GM21529 (cell line): ENCODE measurements around the gene KANK2.

Experiments used
- ATAC-seq: cut with Tn5 transposase; IDR thresholded peaks from one replicate; pipeline ENCODE4 v1.9.1; 2021; ENCODE audit not compliant: unreplicated experiment

KANK2 gene

GRCh38 chr19:11197291-11198174 lies at the start of gene KANK2:
Gene KANK2 (minus strand): TSS chr19:11197545. CDS start chr19:11194511, 3,034 bp downstream.
- ATAC-seq = peak; percentile 75

DNA sequence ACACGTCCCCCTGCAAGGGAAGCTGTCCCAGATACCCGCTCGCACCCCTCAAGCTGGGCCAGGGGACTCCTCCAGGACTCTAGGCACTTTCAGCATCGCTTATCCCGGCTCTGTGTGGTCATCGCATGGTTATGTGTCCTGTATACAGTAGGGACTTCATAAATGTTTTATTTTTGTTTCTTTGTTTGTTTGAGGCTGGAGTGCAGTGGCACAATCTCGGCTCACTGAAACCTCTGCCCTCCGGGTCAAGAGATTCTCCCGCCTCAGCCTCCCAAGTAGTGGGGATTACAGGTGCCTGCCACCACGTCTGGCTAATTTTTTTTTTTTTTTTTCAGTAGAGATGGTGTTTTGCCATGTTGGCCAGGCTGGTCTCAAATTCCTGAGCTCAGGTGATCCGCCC lies 49.6 kb upstream of the KANK2 start:
- ATAC-seq = no peak

DNA sequence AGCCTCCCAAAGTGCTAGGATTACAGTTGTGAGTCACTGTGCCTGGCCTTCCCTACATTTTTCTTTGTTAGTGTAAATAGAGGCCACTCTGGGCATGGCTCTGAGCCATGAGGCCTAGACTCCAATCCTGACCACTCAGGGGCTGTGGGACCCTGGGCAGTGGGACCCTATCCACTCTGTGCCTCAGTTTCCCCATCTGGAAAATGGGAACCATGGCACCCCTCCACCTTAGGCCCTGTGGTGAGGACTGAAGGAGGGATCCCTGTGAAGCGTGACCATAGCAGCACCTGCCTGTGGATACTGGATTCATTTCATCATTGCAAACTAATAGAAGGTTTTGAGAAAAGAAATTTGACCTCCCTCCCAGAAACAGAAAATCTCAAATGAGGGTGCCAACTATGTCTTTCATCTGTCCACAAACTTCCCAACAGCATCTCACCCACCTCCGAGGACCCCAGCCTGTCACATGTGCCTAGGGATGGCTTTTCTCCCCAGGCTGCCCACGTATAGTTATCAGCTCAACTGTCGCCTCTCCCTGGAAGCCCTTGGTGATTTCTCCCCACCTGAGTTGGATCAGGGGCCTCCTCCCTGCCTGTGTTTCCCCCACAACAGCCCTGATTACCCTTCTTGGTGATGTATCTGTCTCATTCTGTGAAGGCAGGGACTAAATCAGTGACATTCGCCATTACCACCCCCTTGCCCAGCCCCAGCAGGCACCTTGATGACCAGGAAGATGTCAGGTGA lies 47.7 kb upstream of the KANK2 start:
- ATAC-seq = no peak

DNA sequence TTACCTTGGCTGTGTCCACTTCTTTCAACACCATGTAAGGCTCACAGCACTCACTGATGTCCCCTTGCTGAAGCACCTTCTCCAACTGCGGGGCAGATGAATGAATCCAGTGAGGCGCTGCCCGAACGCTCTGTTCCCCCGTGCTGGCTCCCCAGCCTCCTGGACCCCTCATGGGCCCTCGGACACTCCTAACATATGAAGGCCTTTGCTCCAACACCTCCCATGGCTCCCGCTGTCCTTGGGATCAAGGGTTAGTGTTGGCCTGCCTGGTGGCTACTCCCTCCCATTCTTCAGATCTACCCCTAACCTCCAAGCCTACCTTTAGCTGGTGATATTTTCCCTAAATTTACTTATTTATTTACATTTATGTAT lies 46.4 kb upstream of the KANK2 start:
- ATAC-seq = no peak

GRCh38 chr19:11242864-11243797 lies 45.8 kb upstream of the KANK2 start:
- ATAC-seq = peak; percentile 58

GRCh38 chr19:11242025-11242424 lies 44.7 kb upstream of the KANK2 start:
- ATAC-seq = no peak

DNA sequence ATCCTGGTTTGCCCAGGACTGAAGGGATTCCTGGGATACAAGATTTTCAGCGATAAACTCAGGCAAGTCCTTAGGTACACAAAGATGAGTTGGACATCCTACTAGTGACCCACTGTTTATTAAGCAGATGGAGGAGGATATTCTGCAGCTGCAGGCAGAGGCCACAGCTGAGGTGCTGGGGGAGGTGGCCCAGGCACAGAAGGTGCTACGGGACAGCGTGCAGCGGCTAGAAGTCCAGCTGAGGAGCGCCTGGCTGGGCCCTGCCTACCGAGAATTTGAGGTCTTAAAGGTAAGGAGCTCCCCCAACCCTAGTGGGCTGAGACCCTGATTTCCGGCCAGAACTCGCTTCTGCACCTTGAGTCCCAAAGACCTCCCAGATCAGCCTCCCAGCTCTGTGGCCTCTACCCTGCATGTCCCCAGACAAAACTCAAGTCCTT lies 42.7 kb upstream of the KANK2 start:
- no peak for ATAC-seq

DNA sequence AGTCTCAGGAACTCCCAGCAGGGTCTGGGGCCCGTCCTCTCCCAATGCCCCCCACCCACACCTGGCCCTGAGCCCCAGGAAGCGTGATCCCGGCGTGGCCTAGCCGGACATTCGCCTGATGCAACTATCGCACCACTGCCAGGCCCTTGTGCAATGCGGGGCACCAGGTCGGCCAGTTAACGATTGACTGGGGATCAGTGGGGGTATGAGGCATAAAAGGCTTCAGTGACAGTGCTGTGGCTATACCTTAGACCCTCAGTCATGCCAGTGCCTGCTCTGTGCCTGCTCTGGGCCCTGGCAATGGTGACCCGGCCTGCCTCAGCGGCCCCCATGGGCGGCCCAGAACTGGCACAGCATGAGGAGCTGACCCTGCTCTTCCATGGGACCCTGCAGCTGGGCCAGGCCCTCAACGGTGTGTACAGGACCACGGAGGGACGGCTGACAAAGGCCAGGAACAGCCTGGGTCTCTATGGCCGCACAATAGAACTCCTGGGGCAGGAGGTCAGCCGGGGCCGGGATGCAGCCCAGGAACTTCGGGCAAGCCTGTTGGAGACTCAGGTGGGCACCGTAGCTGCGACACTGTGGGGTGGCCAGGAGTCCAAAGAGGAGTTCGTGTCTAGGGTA lies 42.1 kb upstream of the KANK2 start, which contains the start of gene ANGPTL8:
Gene ANGPTL8 (plus strand): TSS at position 243 of the 624 bp plus-strand sequence. CDS start 19 bp downstream, at position 262.
- no peak for ATAC-seq

- ATAC-seq = no peak
Measured at GRCh38 chr19:11238781-11239376, 41.5 kb upstream of the KANK2 start.

GRCh38 chr19:11238041-11238440 lies 40.7 kb upstream of the KANK2 start:
- no peak for ATAC-seq

- no peak for ATAC-seq
Measured at GRCh38 chr19:11237321-11237720, 40.0 kb upstream of the KANK2 start.

DNA sequence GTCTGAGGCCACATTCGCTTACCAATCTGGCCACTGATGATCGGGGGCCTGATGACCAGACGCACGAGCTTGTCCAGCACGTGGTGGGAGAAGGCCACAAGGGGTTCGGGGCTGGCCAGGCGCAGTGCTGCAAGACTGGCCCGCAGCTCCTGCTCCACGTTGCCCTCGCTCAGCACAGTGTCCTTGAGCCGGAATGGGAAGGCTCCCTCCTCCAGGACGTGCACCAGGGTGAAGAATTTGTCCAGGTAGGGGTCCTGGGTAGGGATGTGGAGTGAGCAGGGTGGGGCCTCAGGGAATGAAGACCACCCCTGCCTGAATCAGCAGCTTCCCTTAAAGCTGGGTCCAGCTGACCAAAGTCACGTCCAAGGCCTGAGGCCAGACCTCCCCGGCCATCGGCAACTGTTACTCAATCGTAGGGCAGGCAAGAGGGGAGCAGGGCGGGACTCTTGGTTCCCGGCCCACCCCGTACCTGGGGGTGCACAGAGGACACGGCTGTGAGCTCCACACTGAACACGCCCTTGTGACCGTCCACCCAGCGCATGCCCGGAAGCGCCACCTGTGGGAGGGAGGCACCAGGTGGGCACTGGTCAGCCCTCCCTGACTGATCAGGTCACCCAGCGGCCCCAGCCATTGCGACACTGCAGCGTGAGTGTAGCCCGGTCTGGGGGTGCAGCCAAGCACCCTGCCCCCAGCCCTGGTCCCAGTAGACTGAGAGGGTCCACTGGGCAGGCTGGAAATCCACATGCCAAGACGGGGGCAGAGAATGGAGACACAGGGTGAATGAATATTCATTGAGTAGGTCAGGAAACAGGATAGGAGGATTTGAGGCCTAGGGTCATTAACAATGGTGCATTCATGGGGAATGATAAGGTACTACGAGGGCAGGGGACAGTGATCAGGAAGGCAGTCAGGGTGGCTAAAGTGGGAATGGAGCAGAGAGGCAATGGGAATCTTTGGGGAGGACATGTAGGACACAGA lies 39.3 kb upstream of the KANK2 start:
- ATAC-seq = no peak

DNA sequence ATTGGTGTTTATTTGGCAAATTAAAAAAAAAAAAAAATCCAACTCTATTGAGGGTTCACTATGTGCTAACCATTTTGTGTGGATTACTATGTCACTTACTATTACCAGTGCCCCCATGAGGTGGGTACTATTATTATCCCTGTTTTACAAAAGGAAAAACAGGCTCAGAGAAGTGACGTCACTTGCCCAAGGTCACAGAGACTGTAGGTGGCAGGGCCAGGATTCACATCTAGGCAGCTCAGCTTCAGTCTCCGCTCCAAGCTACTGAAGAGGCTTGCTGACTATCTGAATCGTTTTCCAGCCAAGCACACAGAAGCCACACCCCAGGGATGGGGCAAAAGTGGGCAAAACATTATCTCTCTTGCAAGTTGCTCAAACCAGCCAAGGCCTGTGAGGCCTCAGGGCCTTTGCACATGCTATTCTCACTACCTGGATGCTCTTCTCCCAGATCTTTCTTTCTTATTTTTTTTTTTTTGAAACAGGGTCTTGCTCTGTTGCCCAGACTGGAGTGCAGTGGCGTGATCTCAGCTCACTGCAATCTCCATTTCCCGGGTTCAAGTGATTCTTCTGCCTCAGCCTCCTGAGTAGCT lies 37.2 kb upstream of the KANK2 start:
- ATAC-seq = no peak

GRCh38 chr19:11233073-11233472 lies 35.7 kb upstream of the KANK2 start:
- ATAC-seq = no peak

DNA sequence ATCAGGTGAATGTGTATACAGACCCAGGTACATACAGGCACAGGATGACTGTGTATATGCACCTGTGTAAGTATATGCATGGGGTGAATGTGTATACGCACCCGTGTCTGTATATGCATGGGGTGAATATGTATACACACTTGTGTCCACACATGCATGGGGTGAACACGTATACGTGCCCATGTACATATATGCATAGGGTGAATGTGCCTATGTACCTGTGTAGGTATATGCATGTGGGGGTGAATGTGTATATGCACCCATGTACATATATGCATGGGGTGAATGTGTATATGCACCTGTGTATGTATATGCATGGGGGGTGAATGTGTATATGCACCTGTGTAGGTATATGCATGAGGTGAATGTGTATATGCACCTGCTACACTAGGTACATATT lies 35.2 kb upstream of the KANK2 start:
- no peak for ATAC-seq

- no peak for ATAC-seq
Measured at GRCh38 chr19:11230621-11231386, 33.5 kb upstream of the KANK2 start.

DNA sequence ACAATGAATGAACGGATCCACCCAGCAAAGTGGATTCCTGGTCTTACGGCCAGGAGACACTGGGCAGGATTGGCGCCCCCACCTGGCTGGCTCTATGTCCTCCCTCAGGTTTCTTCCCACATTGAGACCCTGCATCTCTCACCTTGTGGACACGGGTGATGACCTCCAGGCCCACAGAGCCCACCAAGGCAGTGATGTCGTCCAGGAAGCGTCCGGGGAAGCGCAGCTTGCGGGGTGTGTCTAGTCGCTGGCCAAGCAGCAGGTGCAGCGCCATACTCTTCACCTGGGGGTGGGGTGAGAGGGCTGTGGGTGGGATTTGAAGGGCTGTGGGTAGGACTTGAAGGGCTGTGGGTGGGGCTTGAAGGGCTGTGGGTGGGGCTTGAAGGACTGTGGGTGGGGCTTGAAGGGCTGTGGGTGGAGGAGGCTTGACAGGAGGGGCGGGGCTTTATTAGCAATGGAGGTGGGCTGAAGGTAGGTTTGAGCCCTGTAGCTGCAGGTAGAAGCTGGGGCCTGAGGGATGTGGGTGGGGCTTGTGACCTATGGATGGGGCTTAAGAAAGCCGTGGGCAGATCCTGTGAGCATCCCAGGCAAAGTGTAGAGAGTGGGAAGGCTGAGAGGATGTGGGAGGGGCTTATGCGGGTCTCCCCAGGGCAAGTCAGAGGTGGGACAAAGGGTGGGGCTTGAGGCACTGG lies 30.0 kb upstream of the KANK2 start:
- no peak for ATAC-seq
